ENCODE measurements around the gene MRPL23. TPM values are rescaled to one million over a fixed set of nuclear protein-coding genes. Genes with fewer than 3 reads are reported as not detected.

MRPL23 gene
- total RNA-seq, 1 donor from 2014 or later: 26.9 TPM

- Mint-ChIP-seq H3K4me1 (ENCODE audit: low read depth, unreplicated experiment) (no peaks in the 10 kb centered on the region), H3K36me3 (ENCODE audit: low read depth, unreplicated experiment) (no peaks in the 10 kb centered on the region), H3K9me3 (ENCODE audit: unreplicated experiment) (no peaks in the 10 kb centered on the region), H3K27ac (ENCODE audit: unreplicated experiment) (no peak overlapping the region), H3K4me3 (ENCODE audit: unreplicated experiment) (no peak overlapping the region), H3K27me3 (ENCODE audit: low read depth, unreplicated experiment) (no peaks in the 10 kb centered on the region)
- no peaks in the 10 kb centered on the region for H3K36me3 ChIP-seq (ENCODE audit: insufficient read depth, low read length)
- H3K4me2 ChIP-seq (ENCODE audit: low read length): no peak overlapping the region
- no peak overlapping the region for H3K27ac ChIP-seq (ENCODE audit: low read depth, low read length)
- H3K4me1 ChIP-seq (ENCODE audit: insufficient read depth, low read length): no peaks in the 10 kb centered on the region
- no peaks in the 10 kb centered on the region for H3K9me3 ChIP-seq (ENCODE audit: insufficient read depth, low read depth, low read length)
- no peaks in the 10 kb centered on the region for H3K27me3 ChIP-seq (ENCODE audit: insufficient read depth, low read length)
- no peak for TF ChIP-seq CTCF (IDR thresholded peaks at IDR 0.05; ENCODE audit: insufficient read depth, low read depth, low read length)
- TF ChIP-seq EZH2 (IDR thresholded peaks at IDR 0.05; ENCODE audit: insufficient read depth, low read length): no peak
- H3K9ac ChIP-seq (ENCODE audit: low read length): no peak overlapping the region
- no peak overlapping the region for H3K4me3 ChIP-seq (ENCODE audit: insufficient read depth, low read depth, low read length)
- no peak for DNase-seq (ENCODE audit: low read depth)
- FAIRE-seq: no peak
- H3K79me2 ChIP-seq (ENCODE audit: insufficient read depth, low read length): no peaks in the 10 kb centered on the region
- no peak overlapping the region for H2AFZ ChIP-seq (ENCODE audit: low read depth, low read length)
- no peaks in the 10 kb centered on the region for H4K20me1 ChIP-seq (ENCODE audit: insufficient read depth, low read length)
These were observed 21.9 kb downstream of the MRPL23 start for GRCh38 chr11:1969035-1969434.

GRCh38 chr11:1969776-1970175, 22.6 kb downstream of the MRPL23 start:
- no peak overlapping the region for H3K4me2 ChIP-seq (ENCODE audit: low read length)
- H3K36me3 ChIP-seq (ENCODE audit: insufficient read depth, low read length): no peaks in the 10 kb centered on the region
- H3K36me3 Mint-ChIP-seq (ENCODE audit: low read depth, unreplicated experiment): no peaks in the 10 kb centered on the region
- H3K9me3 Mint-ChIP-seq (ENCODE audit: unreplicated experiment): no peaks in the 10 kb centered on the region
- no peak overlapping the region for H3K27ac Mint-ChIP-seq (ENCODE audit: unreplicated experiment)
- H3K4me3 Mint-ChIP-seq (ENCODE audit: unreplicated experiment): no peak overlapping the region
- no peak overlapping the region for H3K27ac ChIP-seq (ENCODE audit: low read depth, low read length)
- H3K4me3 ChIP-seq (ENCODE audit: insufficient read depth, low read depth, low read length): no peak overlapping the region
- H3K9me3 ChIP-seq (ENCODE audit: insufficient read depth, low read depth, low read length): no peaks in the 10 kb centered on the region
- no peaks in the 10 kb centered on the region for H3K79me2 ChIP-seq (ENCODE audit: insufficient read depth, low read length)
- H3K4me1 Mint-ChIP-seq (ENCODE audit: low read depth, unreplicated experiment): no peaks in the 10 kb centered on the region
- no peak overlapping the region for H3K9ac ChIP-seq (ENCODE audit: low read length)
- H3K4me1 ChIP-seq (ENCODE audit: insufficient read depth, low read length): no peaks in the 10 kb centered on the region
- H3K27me3 Mint-ChIP-seq (ENCODE audit: low read depth, unreplicated experiment): no peaks in the 10 kb centered on the region
- H3K27me3 ChIP-seq (ENCODE audit: insufficient read depth, low read length): no peaks in the 10 kb centered on the region
- no peaks in the 10 kb centered on the region for H4K20me1 ChIP-seq (ENCODE audit: insufficient read depth, low read length)
- no peak for FAIRE-seq
- TF ChIP-seq CTCF (IDR thresholded peaks at IDR 0.05; ENCODE audit: insufficient read depth, low read depth, low read length) (no peak), EZH2 (IDR thresholded peaks at IDR 0.05; ENCODE audit: insufficient read depth, low read length) (no peak)
- DNase-seq (ENCODE audit: low read depth): no peak
- H2AFZ ChIP-seq (ENCODE audit: low read depth, low read length): no peak overlapping the region

GRCh38 chr11:1970956-1971355, 23.8 kb downstream of the MRPL23 start:
- H3K36me3 Mint-ChIP-seq (ENCODE audit: low read depth, unreplicated experiment): no peaks in the 10 kb centered on the region
- no peaks in the 10 kb centered on the region for H3K4me1 Mint-ChIP-seq (ENCODE audit: low read depth, unreplicated experiment)
- no peak for TF ChIP-seq CTCF (IDR thresholded peaks at IDR 0.05; ENCODE audit: insufficient read depth, low read depth, low read length)
- TF ChIP-seq EZH2 (IDR thresholded peaks at IDR 0.05; ENCODE audit: insufficient read depth, low read length): no peak
- H3K27ac Mint-ChIP-seq (ENCODE audit: unreplicated experiment): no peak overlapping the region
- Histone ChIP-seq H4K20me1 (ENCODE audit: insufficient read depth, low read length) (no peaks in the 10 kb centered on the region), H3K4me2 (ENCODE audit: low read length) (no peak overlapping the region), H3K4me1 (ENCODE audit: insufficient read depth, low read length) (no peaks in the 10 kb centered on the region), H3K27ac (ENCODE audit: low read depth, low read length) (no peak overlapping the region), H3K79me2 (ENCODE audit: insufficient read depth, low read length) (no peaks in the 10 kb centered on the region), H3K9ac (ENCODE audit: low read length) (no peak overlapping the region), H2AFZ (ENCODE audit: low read depth, low read length) (no peak overlapping the region), H3K27me3 (ENCODE audit: insufficient read depth, low read length) (no peaks in the 10 kb centered on the region), H3K9me3 (ENCODE audit: insufficient read depth, low read depth, low read length) (no peaks in the 10 kb centered on the region), H3K36me3 (ENCODE audit: insufficient read depth, low read length) (no peaks in the 10 kb centered on the region), H3K4me3 (ENCODE audit: insufficient read depth, low read depth, low read length) (no peak overlapping the region)
- H3K4me3 Mint-ChIP-seq (ENCODE audit: unreplicated experiment): no peak overlapping the region
- FAIRE-seq: no peak
- DNase-seq (ENCODE audit: low read depth): no peak
- no peaks in the 10 kb centered on the region for H3K9me3 Mint-ChIP-seq (ENCODE audit: unreplicated experiment)
- no peaks in the 10 kb centered on the region for H3K27me3 Mint-ChIP-seq (ENCODE audit: low read depth, unreplicated experiment)

All from astrocyte (in vitro differentiated cells and primary cell).